OCI-LY3 (cell line): Measurements from ENCODE around the gene SCYGR1.

Experiments
- CTCF ChIP-seq: fragments of 200-600, 300-600 bp; sonication (generic); IDR thresholded peaks from 2 replicates; pipeline ENCODE4 v1.5.1; 2014; ENCODE audit warnings: antibody characterized with exemption, low read length, low read depth
- EZH2phosphoT487 ChIP-seq: fragments of 200-600 bp; shearing (Covaris generic); IDR thresholded peaks from 2 replicates; pipeline ENCODE4 v1.6.1; 2018; ENCODE audit warnings: antibody characterized with exemption, mixed run types, low read depth

- no peak for TF ChIP-seq CTCF
- no peak for TF ChIP-seq EZH2phosphoT487
Measured at GRCh38 chr2:227412877-227413276, 25.1 kb upstream of the SCYGR1 start.
